Epithelial cell of esophagus (primary cell): ENCODE data around the gene KCNMA1.
A peak's percentile ranks its signal among the peaks of the same experiment; 100 is the strongest.

Experiments
- DNase-seq: peaks from one replicate; pipeline ENCODE4 v3.0.0; 2010; ENCODE audit warnings: low read depth
- H3K4me3 ChIP-seq: 2 replicates; pipeline ENCODE4 v1.5.1; 2011; ENCODE audit warnings: mild to moderate bottlenecking, low read length, control low read depth
- CTCF ChIP-seq: IDR thresholded peaks from 2 replicates; pipeline ENCODE4 v1.5.1; 2011; ENCODE audit warnings: low read depth, mild to moderate bottlenecking, low read length, control low read depth, inconsistent platforms; ENCODE audit not compliant: insufficient read depth; ENCODE audit errors: missing control alignments

Gene KCNMA1

DNA sequence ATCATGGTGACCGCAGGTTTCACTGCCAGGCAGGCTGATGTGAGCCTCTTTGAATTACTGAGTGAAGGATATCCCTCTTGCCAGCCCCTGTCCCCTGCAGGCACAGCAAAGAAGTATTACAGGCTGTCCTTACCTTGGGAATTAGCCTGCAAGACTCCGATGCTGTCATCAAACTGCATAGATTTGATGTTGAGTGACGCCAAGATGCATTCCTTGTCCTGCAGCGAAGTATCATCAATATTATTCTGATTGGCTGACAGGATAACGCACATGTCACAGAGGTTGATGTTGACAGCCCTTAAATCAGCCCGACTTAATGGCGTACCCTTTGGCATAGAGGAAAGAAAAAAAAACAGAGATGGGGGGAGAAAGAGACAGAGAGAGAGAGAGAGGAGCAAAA lies 693.0 kb downstream of the KCNMA1 start:
- TF ChIP-seq CTCF: no peak
- H3K4me3 ChIP-seq: no peak overlapping the region
- no peak for DNase-seq

DNA sequence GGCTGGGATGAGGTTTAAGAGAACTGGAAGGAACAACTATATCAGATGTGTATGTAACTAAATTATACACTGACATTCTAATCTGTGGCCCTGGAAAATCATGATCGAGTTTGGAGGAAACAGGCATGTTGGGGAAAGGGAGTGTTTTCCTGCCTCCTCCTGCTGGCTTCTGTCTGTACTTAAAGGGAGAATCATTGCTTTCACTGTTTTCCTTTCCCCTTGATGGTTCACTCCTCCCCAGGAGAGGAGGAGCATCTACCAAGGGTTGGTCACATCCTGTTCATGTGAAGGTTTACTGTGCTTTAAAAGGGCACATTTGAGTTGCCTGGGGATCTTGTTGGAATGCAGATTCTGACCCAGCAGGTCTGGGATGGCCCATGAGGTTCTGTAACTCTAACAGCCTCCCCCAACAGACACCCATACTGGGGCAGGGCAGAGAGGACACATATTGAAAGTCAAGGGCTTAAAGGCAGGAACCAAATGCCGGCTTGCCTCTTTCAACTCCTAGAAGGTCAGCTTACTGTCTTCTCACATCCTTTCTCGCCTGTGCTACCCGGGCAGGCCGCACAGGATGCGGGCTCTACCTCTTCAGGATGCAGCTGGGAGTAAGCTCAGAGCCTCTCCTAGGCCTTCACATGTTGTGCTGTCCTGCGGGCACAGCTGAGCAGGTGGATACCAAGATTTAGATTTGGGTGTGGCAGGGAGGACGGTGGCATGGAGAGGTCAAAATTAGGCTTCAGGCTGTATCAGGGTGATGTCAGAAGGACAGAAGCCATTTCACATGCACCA lies 694.8 kb downstream of the KCNMA1 start:
- DNase-seq: peak; percentile 9
- TF ChIP-seq CTCF: no peak
- no peak overlapping the region for H3K4me3 ChIP-seq

DNA sequence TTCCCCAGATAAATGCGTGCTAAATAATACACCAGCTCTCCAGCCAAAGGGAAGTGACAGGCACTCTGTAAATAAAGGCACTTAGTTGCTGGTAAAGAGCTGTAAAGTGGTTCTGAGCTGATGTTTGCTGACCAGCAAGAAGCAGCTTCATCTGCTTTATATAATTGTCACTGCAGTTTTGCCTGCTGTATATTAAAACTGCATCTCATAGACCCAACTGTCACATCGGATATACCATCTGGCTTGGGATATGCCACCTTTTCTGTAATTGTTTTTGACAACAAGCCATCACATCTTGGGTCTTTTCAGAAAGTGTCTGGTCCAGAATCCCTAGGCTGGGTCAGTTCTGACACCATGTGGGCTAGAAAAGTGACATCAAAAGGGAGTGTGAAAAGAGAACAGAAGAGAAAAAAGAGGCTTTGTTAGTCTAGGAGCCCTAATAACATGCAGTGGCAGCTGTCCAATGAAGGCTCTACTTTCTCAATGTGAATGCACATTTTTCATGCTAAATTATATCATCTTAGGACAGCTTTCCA lies 697.6 kb downstream of the KCNMA1 start:
- no peak overlapping the region for H3K4me3 ChIP-seq
- TF ChIP-seq CTCF: no peak
- DNase-seq: no peak

- no peak overlapping the region for H3K4me3 ChIP-seq
- no peak for TF ChIP-seq CTCF
Observed at GRCh38 chr10:76937181-76937600, 700.4 kb downstream of the KCNMA1 start.

GRCh38 chr10:76935941-76936613 lies 701.5 kb downstream of the KCNMA1 start:
- TF ChIP-seq CTCF: no peak
- no peak for DNase-seq
- H3K4me3 ChIP-seq: no peak overlapping the region

More at GRCh38 chr10:76937181-76937600, 700.4 kb downstream of the KCNMA1 start:
- DNase-seq: no peak

DNA sequence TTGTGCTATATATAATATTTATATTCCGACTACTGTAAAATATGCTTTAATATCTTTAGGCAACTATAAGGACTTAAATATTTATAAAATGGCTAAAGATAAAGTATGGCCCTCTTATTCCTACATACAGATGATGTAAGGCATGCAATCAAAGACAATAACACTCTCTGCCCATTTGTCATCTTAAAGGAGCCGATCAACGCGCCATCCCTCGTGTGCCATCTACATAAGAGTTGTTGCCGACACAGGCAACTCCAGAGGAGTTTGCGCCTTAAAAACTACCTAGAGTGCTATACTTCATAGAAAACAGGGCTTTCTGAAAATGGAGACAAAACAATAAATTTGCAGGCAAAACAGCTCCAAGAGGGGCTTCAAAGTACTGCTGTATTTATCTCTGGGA lies 709.0 kb downstream of the KCNMA1 start:
- no peak overlapping the region for H3K4me3 ChIP-seq
- no peak for DNase-seq
- no peak for TF ChIP-seq CTCF
